ENCODE data around the gene PPP1R14B. TPM values are rescaled to one million over a fixed set of nuclear protein-coding genes. Genes with fewer than 3 reads are reported as not detected.

The PPP1R14B gene
- 240 to 390 TPM (median 370 TPM) in 5 replicates for total RNA-seq (2022; extraction: Qiagen RNA extraction)

GRCh38 chr11:64246871-64247728 lies at the start of gene PPP1R14B:
PPP1R14B (minus strand) TSS chr11:64246943; CDS start chr11:64246673, 270 bp downstream.

GRCh38 chr11:64291262-64291751 lies 44.6 kb upstream of the PPP1R14B start, which contains the start of gene KCNK4:
KCNK4 (plus strand) TSS chr11:64291302; CDS start chr11:64293019, 1,717 bp downstream.

GRCh38 chr11:64284962-64285884 lies 38.5 kb upstream of the PPP1R14B start, which contains the start of gene GPR137:
GPR137 (plus strand) TSS chr11:64285848; CDS start chr11:64286525, 677 bp downstream.

GRCh38 chr11:64284048-64284961 lies 37.6 kb upstream of the PPP1R14B start, which contains the start of gene BAD:
BAD (minus strand) TSS chr11:64284665; CDS start chr11:64284368, 297 bp downstream.

GRCh38 chr11:64251016-64251752 lies 4.4 kb upstream of the PPP1R14B start, which contains the start of gene PLCB3:
PLCB3 (plus strand) TSS chr11:64251530; CDS start chr11:64251650, 120 bp downstream.

GRCh38 chr11:64240435-64241240 lies 6.1 kb downstream of the PPP1R14B start, which contains the start of gene FKBP2:
FKBP2 (plus strand) TSS chr11:64241095; CDS start chr11:64242388, 1,293 bp downstream.

GRCh38 chr11:64233913-64234586 lies 12.7 kb downstream of the PPP1R14B start, which contains the start of gene VEGFB:
VEGFB (plus strand) TSS chr11:64234584; CDS start chr11:64234834, 250 bp downstream.

GRCh38 chr11:64230171-64230984 lies 16.4 kb downstream of the PPP1R14B start, which contains the start of gene DNAJC4:
DNAJC4 (plus strand) TSS chr11:64230548; CDS start chr11:64230855, 307 bp downstream.

GRCh38 chr11:64225608-64226506 lies 20.9 kb downstream of the PPP1R14B start, which contains the start of the genes NUDT22 and TRPT1:
NUDT22 (plus strand) TSS chr11:64226274; CDS start chr11:64226653, 379 bp downstream.
TRPT1 (minus strand) TSS chr11:64226186; CDS start chr11:64225860, 326 bp downstream.

GRCh38 chr11:64206457-64207255 lies 40.1 kb downstream of the PPP1R14B start, which contains the start of gene FERMT3:
FERMT3 (plus strand) TSS chr11:64206721; CDS start chr11:64207365, 644 bp downstream.

Other genes starting within 250 kb of the PPP1R14B start
- gene FLRT1, start 211.0 kb downstream of the PPP1R14B start, total RNA-seq (2022; extraction: Qiagen RNA extraction): 0.03 to 0.10 TPM (median 0.06 TPM) in 4 of 5 replicates, not detected in the other
- 11.4 to 17.0 TPM (median 13.6 TPM) in 5 replicates for gene MACROD1, start 80.8 kb downstream of the PPP1R14B start, total RNA-seq (2022; extraction: Qiagen RNA extraction)
- 221 to 250 TPM (median 241 TPM) in 5 replicates for gene STIP1, start 60.8 kb downstream of the PPP1R14B start, total RNA-seq (2022; extraction: Qiagen RNA extraction)
- gene FERMT3, start 40.2 kb downstream of the PPP1R14B start, total RNA-seq (2022; extraction: Qiagen RNA extraction): 0.52 to 2.3 TPM (median 1.5 TPM) in 5 replicates
- gene TRPT1, start 20.8 kb downstream of the PPP1R14B start, total RNA-seq (2022; extraction: Qiagen RNA extraction): 19.7 to 25.1 TPM (median 23.2 TPM) in 5 replicates
- gene NUDT22, start 20.7 kb downstream of the PPP1R14B start, total RNA-seq (2022; extraction: Qiagen RNA extraction): 30.1 to 40.4 TPM (median 39.0 TPM) in 5 replicates
- gene DNAJC4, start 16.4 kb downstream of the PPP1R14B start, total RNA-seq (2022; extraction: Qiagen RNA extraction): 17.3 to 22.9 TPM (median 19.6 TPM) in 5 replicates
- gene VEGFB, start 12.4 kb downstream of the PPP1R14B start, total RNA-seq (2022; extraction: Qiagen RNA extraction): 34.1 to 50.0 TPM (median 49.1 TPM) in 5 replicates
- 124 to 151 TPM (median 130 TPM) in 5 replicates for gene FKBP2, start 5.8 kb downstream of the PPP1R14B start, total RNA-seq (2022; extraction: Qiagen RNA extraction)
- gene PLCB3, start 4.6 kb upstream of the PPP1R14B start, total RNA-seq (2022; extraction: Qiagen RNA extraction): 16.0 to 22.8 TPM (median 20.0 TPM) in 5 replicates
- gene BAD, start 37.7 kb upstream of the PPP1R14B start, total RNA-seq (2022; extraction: Qiagen RNA extraction): 72.9 to 96.6 TPM (median 94.9 TPM) in 5 replicates
- gene GPR137, start 38.9 kb upstream of the PPP1R14B start, total RNA-seq (2022; extraction: Qiagen RNA extraction): 31.9 to 53.0 TPM (median 47.6 TPM) in 5 replicates
- not detected in 5 replicates for gene KCNK4, start 44.4 kb upstream of the PPP1R14B start, total RNA-seq (2022; extraction: Qiagen RNA extraction)
- gene CATSPERZ, start 53.4 kb upstream of the PPP1R14B start, total RNA-seq (2022; extraction: Qiagen RNA extraction): 1.7 to 2.7 TPM (median 2.4 TPM) in 5 replicates
- 35.7 to 60.9 TPM (median 58.2 TPM) in 5 replicates for gene ESRRA, start 58.6 kb upstream of the PPP1R14B start, total RNA-seq (2022; extraction: Qiagen RNA extraction)
- 391 to 479 TPM (median 434 TPM) in 5 replicates for gene TRMT112, start 70.6 kb upstream of the PPP1R14B start, total RNA-seq (2022; extraction: Qiagen RNA extraction)
- 399 to 495 TPM (median 464 TPM) in 5 replicates for gene PRDX5, start 71.2 kb upstream of the PPP1R14B start, total RNA-seq (2022; extraction: Qiagen RNA extraction)
- 8.6 to 11.4 TPM (median 10.3 TPM) in 5 replicates for gene CCDC88B, start 93.3 kb upstream of the PPP1R14B start, total RNA-seq (2022; extraction: Qiagen RNA extraction)
- 46.3 to 68.4 TPM (median 63.4 TPM) in 5 replicates for gene RPS6KA4, start 112.2 kb upstream of the PPP1R14B start, total RNA-seq (2022; extraction: Qiagen RNA extraction)

All from A549 treated with Mapracorat at 1 μM for 4 hours (cell line).